Cardiac muscle cell (in vitro differentiated cells and primary cell): Measurements from ENCODE around the gene SLC9A7. TPM values are rescaled to one million over a fixed set of nuclear protein-coding genes. Genes with fewer than 3 reads are reported as not detected.

Source experiments
- DNase-seq, 2 donors: peaks; one replicate each; pipeline versions ENCODE4 v3.0.0 to v3.0.0-alpha.2; 2010 to 2017; ENCODE audit warnings: low read depth in 1 of 2, low spot score in 1 of 2
- H3K27ac ChIP-seq: fragments of 200-600 bp; sonication (generic); 2 replicates; pipeline ENCODE4 v1.5.1; 2016
- H3K27me3 ChIP-seq: fragments of 200-600 bp; sonication (generic); 2 replicates; pipeline ENCODE4 v1.6.0; 2016; ENCODE audit warnings: control low read depth
- H3K36me3 ChIP-seq: fragments of 200-600 bp; sonication (generic); 2 replicates; pipeline ENCODE4 v1.5.1; 2016; ENCODE audit warnings: control low read depth
- H3K4me1 ChIP-seq: fragments of 200-600 bp; sonication (generic); 2 replicates; pipeline ENCODE4 v1.8.1; 2017; ENCODE audit warnings: low read depth, mild to moderate bottlenecking, mixed run types
- H3K4me3 ChIP-seq: fragments of 200-600 bp; sonication (generic); 2 replicates; pipeline ENCODE4 v1.5.1; 2016; ENCODE audit warnings: mild to moderate bottlenecking
- H3K9me3 ChIP-seq: fragments of 200-600 bp; sonication (generic); 2 replicates; pipeline ENCODE4 v1.5.1; 2017; ENCODE audit warnings: low read depth, mild to moderate bottlenecking, control low read depth
- polyA plus RNA-seq: library from polyadenylated mRNA; unstranded; fragments of >200 nt; fragmentation: Nextera tagmentation; extraction: Ambion mirVana; gene quantifications from 2 replicates; pipeline ENCODE4 v1.2.1, GENCODE V29; 2016
- total RNA-seq: library from RNA; depleted of rRNA; stranded (reverse); fragments of >200 nt; gene quantifications from 2 replicates; pipeline ENCODE4 v1.2.3, GENCODE V29; 2016
- TF ChIP-seq, protein P1 (sequence below): IDR thresholded peaks from 2 replicates; pipeline ENCODE4 v1.5.1; 2012; ENCODE audit warnings: low read depth, mild to moderate bottlenecking, low read length

Gene SLC9A7
- total and polyA plus RNA-seq, 2 experiments from 2014 or later: 2.2 to 19.6 TPM

DNA sequence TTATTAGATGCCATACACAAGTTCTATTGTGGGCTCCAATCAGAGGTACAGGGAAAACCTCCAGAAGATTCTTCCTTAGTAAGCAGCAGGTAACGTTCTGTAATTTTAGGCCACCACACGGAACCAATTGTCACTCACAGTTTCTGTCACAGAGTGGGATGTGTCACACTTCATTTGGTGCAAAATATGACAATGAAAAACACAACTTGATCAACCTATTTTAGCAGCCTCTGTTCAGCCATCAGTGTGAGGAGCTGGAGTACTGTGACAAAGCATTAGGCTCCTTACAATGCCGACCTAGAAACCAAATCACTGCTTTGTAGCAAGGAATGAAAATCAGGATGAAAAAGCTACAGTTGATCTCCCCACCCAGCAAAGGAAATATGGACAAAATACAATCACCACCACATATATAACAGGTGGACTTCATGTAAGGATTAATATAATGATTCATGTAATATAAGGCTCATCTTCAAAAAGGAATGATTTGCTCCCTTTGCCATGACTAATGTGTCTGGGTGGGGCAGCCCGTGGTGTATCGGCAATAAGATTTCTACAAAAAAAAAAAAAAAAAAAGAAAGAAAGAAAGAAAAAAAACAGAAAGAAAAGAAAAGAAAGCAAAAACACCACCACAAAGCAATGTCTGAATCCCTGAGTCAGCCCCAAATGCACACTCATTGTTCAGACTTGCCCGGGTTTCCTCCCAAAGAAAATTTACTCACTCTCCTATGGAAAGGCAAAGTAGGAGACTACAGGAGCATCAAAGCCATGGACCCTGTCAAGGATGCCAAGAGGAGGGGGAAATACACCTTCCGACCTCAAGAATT lies 36.0 kb downstream of the SLC9A7 start:
- Histone ChIP-seq H3K36me3 (no peaks in the 10 kb centered on the region), H3K4me1 (no peaks in the 10 kb centered on the region), H3K27ac (no peak overlapping the region), H3K4me3 (no peak overlapping the region), H3K9me3 (no peaks in the 10 kb centered on the region), H3K27me3 (no peaks in the 10 kb centered on the region)
- TF ChIP-seq, protein P1, sequence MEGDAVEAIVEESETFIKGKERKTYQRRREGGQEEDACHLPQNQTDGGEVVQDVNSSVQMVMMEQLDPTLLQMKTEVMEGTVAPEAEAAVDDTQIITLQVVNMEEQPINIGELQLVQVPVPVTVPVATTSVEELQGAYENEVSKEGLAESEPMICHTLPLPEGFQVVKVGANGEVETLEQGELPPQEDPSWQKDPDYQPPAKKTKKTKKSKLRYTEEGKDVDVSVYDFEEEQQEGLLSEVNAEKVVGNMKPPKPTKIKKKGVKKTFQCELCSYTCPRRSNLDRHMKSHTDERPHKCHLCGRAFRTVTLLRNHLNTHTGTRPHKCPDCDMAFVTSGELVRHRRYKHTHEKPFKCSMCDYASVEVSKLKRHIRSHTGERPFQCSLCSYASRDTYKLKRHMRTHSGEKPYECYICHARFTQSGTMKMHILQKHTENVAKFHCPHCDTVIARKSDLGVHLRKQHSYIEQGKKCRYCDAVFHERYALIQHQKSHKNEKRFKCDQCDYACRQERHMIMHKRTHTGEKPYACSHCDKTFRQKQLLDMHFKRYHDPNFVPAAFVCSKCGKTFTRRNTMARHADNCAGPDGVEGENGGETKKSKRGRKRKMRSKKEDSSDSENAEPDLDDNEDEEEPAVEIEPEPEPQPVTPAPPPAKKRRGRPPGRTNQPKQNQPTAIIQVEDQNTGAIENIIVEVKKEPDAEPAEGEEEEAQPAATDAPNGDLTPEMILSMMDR: no peak
- no peak for DNase-seq

GRCh38 chrX:46716796-46717195 lies 42.1 kb downstream of the SLC9A7 start:
- Histone ChIP-seq H3K4me1 (no peaks in the 10 kb centered on the region), H3K4me3 (no peak overlapping the region), H3K36me3 (no peaks in the 10 kb centered on the region), H3K27ac (no peak overlapping the region), H3K9me3 (no peaks in the 10 kb centered on the region), H3K27me3 (no peaks in the 10 kb centered on the region)
- TF ChIP-seq, protein P1: no peak
- DNase-seq: no peak

GRCh38 chrX:46715997-46716396 lies 42.9 kb downstream of the SLC9A7 start:
- Histone ChIP-seq H3K9me3 (no peaks in the 10 kb centered on the region), H3K36me3 (no peaks in the 10 kb centered on the region), H3K4me3 (no peak overlapping the region), H3K27me3 (no peaks in the 10 kb centered on the region), H3K27ac (no peak overlapping the region), H3K4me1 (no peaks in the 10 kb centered on the region)
- TF ChIP-seq, protein P1: no peak
- DNase-seq: no peak

DNA sequence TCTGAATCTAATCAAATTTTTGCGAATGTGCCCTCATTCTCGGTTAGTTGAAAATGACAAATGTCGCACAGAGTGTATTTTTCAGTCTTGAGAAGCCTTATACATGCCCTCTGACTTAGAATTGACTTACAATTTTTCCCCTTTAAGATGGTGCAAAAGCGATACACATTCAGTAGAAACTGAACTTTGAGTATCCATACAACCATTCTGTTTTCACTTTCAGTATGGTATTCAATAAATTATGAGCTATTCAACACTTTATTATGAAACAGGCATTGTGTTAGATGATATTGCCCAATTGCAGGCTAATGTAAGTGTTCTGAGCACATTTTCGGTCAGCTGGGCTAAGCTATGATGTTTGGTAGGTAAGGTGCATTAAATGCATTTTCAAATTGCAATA lies 43.4 kb downstream of the SLC9A7 start:
- H3K27me3 ChIP-seq: no peaks in the 10 kb centered on the region
- H3K27ac ChIP-seq: no peak overlapping the region
- no peaks in the 10 kb centered on the region for H3K4me1 ChIP-seq
- TF ChIP-seq, protein P1: no peak
- no peak for DNase-seq
- H3K36me3 ChIP-seq: no peaks in the 10 kb centered on the region
- no peak overlapping the region for H3K4me3 ChIP-seq
- no peaks in the 10 kb centered on the region for H3K9me3 ChIP-seq

GRCh38 chrX:46713672-46714490 lies 45.0 kb downstream of the SLC9A7 start:
- peak in 1 of 2 donors; percentile 32 for DNase-seq
- H3K9me3 ChIP-seq: no peaks in the 10 kb centered on the region

More at GRCh38 chrX:46713672-46714490, 45.0 kb downstream of the SLC9A7 start:
- Histone ChIP-seq H3K4me1 (no peaks in the 10 kb centered on the region), H3K4me3 (no peak overlapping the region), H3K36me3 (no peaks in the 10 kb centered on the region), H3K27me3 (no peaks in the 10 kb centered on the region), H3K27ac (no peak overlapping the region)
- TF ChIP-seq, protein P1: no peak
